Activated T-helper 1 cell treated with anti-CD3 and anti-CD28 coated beads, Interleukin-12 subunit alpha, Interleukin-12 subunit beta, Interleukin-2, Interleukin-4 antibody, amounts not matched to agents 30 ng/mL and 10 ng/mL and 1 ng/mL, durations not matched to agents 14 hours and 24 hours and 36 hours (primary cell): Measurements from ENCODE around the gene INS. TPM values are rescaled to one million over a fixed set of nuclear protein-coding genes. Genes with fewer than 3 reads are reported as not detected.

Experiments used
- DNase-seq: peaks from one replicate; pipeline ENCODE4 v3.0.0; 2021; ENCODE audit warnings: low spot score
- H3K27ac Mint-ChIP-seq: one replicate; pipeline ENCODE4 v1.8.0; 2021; ENCODE audit warnings: mild to moderate bottlenecking, mixed read lengths
- H3K27me3 Mint-ChIP-seq: one replicate; pipeline ENCODE4 v1.8.0; 2022; ENCODE audit warnings: mild to moderate bottlenecking, moderate library complexity, mixed read lengths; ENCODE audit not compliant: insufficient read depth
- H3K36me3 Mint-ChIP-seq: one replicate; pipeline ENCODE4 v1.8.0; 2021; ENCODE audit warnings: low read depth, mixed read lengths
- H3K4me1 Mint-ChIP-seq: one replicate; pipeline ENCODE4 v1.8.0; 2021; ENCODE audit warnings: low read depth, mixed read lengths
- H3K4me3 Mint-ChIP-seq: one replicate; pipeline ENCODE4 v1.8.0; 2021; ENCODE audit warnings: mild to moderate bottlenecking, moderate library complexity, mixed read lengths
- H3K9me3 Mint-ChIP-seq: one replicate; pipeline ENCODE4 v1.8.0; 2021; ENCODE audit warnings: mixed read lengths
- intact Hi-C: fragments of 100-400 bp; cut with micrococcal nuclease; formaldehyde crosslinking; loops from one replicate; pipeline ENCODE4 v1.15.1; 2024
- total RNA-seq: library from RNA; stranded (reverse); gene quantifications from 2 replicates; pipeline ENCODE4 v1.2.3, GENCODE V29; 2022

INS gene
- total RNA-seq, 1 donor from 2014 or later = not detected

DNA sequence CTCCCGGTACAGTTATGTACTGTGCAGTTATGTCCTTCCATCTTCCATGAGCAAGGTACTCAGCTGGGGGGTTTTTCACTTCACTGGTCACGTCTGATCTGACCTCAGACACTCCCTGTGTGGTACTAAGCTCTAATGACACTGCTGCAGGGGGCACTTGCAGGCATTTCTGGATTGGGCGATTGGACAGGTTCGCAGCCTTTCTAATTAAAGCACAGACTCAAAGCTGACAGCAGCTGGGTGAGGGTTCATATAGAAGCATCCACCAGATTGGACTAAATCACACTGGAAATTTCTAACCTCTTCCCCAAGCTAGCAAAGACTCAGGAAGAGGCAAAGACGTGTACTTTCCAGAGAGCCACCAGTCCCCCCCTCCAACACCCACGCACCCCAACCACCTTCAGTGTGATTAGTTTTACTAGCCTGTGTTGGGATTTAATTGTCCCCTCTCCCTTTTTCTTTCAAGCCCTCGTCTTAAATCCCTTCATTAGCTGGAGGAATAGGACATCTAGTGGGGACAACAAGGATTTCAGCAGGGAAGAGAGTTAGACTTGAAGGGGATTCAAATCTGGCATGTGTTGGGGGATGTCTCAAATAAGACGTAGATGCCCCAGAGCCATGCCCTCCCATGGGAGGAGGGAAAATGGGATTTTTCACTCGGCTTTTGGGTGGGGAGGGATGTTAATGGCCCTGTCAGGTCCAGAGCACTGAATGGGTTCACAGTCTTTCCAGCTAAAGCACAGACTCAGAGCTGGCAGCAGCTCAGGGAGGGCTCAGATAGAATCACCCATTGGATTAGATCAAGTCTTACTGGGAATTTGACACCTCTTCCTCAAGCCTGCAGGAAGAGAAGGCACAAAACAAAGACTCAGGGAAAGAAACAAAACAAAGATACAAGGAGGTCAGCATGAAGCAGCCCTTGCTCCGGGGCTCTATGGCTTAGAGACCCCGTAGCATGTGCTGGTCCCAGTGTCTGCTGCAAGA lies 10.9 kb downstream of the INS start:
- H3K9me3 Mint-ChIP-seq = no peaks in the 10 kb centered on the region
- H3K27me3 Mint-ChIP-seq = peaks cover 48% of the 10 kb centered on the region
- H3K4me1 Mint-ChIP-seq = peaks cover 15% of the 10 kb centered on the region
- no peak for DNase-seq
- no peak overlapping the region for H3K27ac Mint-ChIP-seq
- H3K36me3 Mint-ChIP-seq = no peaks in the 10 kb centered on the region
- no peak overlapping the region for H3K4me3 Mint-ChIP-seq
- intact Hi-C loops = loop anchor here (2.0 kb wide), 1 partner anchor 73 kb away; no protein-coding TSS in a partner anchor

DNA sequence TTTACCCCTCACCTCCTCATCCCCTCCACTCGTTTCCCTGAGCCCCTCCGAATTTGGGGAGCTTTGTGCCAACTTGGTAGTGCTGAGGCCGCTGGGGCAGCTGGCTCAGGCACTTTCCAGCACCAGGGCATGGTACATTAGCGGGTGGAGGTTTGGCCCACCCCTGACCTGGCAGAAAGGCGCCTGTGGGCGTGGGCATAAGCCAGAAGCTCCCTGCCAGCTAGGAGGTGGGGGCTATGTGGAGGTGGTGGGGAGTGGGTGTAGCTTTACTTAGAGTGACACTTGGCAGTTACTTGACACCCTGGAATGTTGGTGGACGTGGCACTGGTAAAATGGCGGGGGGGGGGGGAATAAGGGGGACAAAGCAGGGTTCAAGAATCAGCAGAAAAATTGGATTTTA lies 11.5 kb downstream of the INS start:
- intact Hi-C loops = no loop called here
- Mint-ChIP-seq H3K27ac (no peak overlapping the region), H3K27me3 (peaks cover 54% of the 10 kb centered on the region), H3K9me3 (no peaks in the 10 kb centered on the region), H3K4me1 (peaks cover 15% of the 10 kb centered on the region), H3K36me3 (no peaks in the 10 kb centered on the region), H3K4me3 (no peak overlapping the region)
- DNase-seq = no peak

DNA sequence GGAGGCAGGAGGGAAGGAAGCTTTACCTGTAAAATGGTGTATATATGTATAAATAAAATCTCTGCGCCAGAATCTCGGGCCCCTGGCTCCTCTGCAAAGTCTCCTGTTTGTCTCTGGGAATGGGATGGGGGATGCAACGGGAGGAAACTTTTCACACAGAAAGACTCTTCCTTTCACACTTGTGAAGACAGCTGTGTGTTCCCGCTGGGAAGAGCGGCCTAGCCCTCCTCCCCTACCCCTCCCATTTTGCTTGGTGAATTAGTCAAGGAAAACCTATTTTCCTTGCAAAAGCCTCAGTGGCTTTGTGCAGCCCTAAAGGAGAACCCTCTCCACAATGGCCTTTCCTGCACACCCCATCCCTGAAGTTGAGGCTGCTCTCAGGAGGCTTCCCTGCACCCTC lies 12.4 kb downstream of the INS start:
- Mint-ChIP-seq H3K4me1 (peaks cover 15% of the 10 kb centered on the region), H3K27me3 (peaks cover 58% of the 10 kb centered on the region), H3K36me3 (no peaks in the 10 kb centered on the region), H3K27ac (no peak overlapping the region), H3K4me3 (no peak overlapping the region), H3K9me3 (no peaks in the 10 kb centered on the region)
- intact Hi-C loops = no loop called here
- DNase-seq = no peak

DNA sequence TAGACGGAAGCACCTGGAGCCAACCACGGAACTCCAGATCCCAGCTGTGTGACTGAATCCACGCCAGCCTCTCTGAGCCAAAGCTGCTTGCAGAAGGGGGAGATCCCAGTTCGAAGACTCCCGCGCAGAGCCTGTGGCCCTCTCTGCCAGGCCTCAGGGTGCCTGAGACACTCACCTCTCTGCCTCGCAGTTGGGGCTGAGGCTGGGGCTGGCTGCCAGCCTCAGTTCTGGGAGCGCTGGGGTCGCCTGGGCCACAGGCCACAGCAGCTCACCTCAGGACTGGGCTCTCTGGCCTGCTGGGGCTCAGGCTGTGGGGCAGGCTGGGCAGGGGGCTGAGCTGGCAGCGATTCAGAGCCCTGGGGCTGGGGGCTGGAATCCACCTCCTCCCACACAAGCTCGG lies 13.6 kb downstream of the INS start:
- intact Hi-C loops = no loop called here
- no peaks in the 10 kb centered on the region for H3K36me3 Mint-ChIP-seq
- H3K4me1 Mint-ChIP-seq = peaks cover 23% of the 10 kb centered on the region
- H3K9me3 Mint-ChIP-seq = no peaks in the 10 kb centered on the region
- no peak for DNase-seq
- H3K27ac Mint-ChIP-seq = no peak overlapping the region
- no peak overlapping the region for H3K4me3 Mint-ChIP-seq
- H3K27me3 Mint-ChIP-seq = peaks cover 67% of the 10 kb centered on the region

DNA sequence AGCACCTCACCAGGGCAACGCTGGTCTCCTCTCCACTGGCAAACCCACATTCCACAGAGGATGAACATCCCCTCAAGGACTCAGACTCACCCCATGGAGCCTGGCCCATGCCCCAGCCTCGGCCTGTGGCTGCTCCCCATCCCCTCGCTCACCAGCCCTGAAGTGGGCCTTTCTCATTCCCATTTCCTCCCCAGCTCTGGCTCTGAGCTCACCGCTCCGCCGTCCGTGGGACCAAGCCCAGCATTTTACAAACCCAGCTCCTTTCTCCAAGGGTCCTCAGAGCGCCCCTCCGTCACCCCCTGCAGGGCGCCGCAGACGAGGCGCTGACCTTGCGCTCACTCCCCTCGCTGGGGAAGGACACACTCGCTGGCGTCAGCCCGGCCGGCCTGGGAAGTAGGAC lies 15.0 kb downstream of the INS start:
- no peaks in the 10 kb centered on the region for H3K36me3 Mint-ChIP-seq
- no peak overlapping the region for H3K4me3 Mint-ChIP-seq
- no peak overlapping the region for H3K27ac Mint-ChIP-seq
- peaks cover 77% of the 10 kb centered on the region for H3K27me3 Mint-ChIP-seq
- DNase-seq = no peak
- H3K4me1 Mint-ChIP-seq = peaks cover 21% of the 10 kb centered on the region
- no peaks in the 10 kb centered on the region for H3K9me3 Mint-ChIP-seq
- intact Hi-C loops = no loop called here

DNA sequence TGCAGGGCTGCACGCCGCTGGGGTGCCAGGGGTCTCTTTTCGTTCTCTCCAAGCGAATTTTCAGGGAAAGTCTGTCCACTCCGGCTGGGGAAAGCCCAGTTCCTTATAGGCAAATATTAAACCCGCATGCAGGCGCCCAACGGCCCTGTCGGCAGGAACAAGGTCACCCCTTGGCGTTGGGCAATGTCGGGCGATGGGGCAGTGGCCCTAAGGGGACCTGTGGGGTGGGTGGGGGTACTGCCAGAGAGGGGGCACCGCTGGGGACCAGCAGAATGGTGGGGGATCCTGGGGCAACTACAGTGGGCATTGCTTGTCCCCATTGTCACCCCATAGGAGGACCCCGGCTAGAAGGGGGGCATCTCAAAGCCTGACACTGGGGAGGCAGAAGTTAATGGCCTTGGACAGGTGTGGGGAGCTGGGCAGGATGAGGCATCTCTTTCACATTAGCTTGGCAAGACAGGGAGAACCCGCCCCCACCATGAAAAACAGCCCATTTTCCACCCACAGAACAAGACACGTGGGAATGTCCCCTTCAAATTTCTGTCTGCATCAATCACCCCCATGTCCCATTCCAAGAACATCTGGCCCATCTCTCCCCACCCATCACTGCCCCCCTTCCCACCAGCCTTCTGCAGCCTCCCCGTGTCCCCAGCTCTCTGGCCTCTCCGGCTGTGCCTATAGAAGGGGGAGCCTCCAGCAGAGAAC lies 16.3 kb downstream of the INS start:
- intact Hi-C loops = loop anchor here (5.0 kb wide), 1 partner anchor 572 kb away; the partner anchor contains the start of gene DUSP8
- DNase-seq = no peak
- no peaks in the 10 kb centered on the region for H3K9me3 Mint-ChIP-seq
- no peak overlapping the region for H3K27ac Mint-ChIP-seq
- no peak overlapping the region for H3K4me3 Mint-ChIP-seq
- peaks cover 12% of the 10 kb centered on the region for H3K4me1 Mint-ChIP-seq
- H3K27me3 Mint-ChIP-seq = peaks cover 65% of the 10 kb centered on the region
- H3K36me3 Mint-ChIP-seq = no peaks in the 10 kb centered on the region

DNA sequence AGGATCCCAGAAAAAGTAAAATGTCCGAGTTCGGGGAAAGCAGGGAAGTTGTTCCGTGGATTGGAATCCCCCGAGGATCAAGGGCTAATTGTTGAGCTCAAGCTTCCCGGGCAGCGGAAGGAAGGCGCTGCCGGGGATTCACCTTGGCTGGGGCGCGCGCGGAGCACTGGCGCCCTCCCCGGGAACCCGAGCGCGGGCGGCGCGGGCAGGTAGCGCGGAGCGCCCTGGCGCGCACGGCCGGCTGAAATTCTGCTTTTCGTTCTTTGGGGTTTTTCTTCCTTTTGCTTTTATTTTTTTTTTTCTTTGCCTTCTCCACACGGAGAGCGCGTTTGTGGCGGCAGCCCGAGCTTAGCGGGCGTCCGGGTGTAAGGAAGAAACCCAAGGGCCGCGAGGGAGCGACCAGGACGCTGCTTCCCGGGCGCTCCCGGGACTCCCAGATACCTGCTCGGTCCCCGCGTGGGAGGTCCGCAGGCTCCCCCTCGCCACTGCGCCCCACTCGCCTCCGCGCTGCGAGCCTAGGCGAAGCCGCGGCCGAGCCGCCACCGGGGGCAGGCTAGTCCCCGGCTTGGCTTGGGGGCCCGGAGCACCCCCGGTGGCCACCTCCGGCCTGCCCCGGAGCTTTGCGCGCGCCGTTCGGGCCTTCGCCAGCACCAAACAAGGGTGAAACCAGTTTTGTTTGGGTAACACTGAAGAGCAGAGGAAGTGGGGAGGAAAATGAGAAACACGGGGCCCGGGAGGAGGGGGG lies 17.0 kb downstream of the INS start:
- no peak overlapping the region for H3K4me3 Mint-ChIP-seq
- H3K27ac Mint-ChIP-seq = no peak overlapping the region
- no peak for DNase-seq

DNA sequence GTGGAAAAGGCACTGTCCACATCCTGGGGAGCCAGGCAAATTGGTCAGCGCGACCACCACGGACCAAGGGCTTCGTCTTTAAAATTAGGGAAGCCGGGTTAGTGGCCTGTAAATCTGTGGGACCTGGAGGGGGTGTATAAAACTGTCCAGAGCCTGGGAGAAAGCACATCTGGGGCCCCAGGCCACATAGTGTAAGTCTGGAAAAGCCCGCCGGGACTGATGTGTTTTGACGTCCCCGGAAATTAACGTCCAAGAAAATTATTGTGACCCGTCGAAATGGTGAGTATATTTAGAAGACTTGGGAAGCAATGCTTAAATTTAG lies 17.6 kb downstream of the INS start:
- no peak for DNase-seq
- Mint-ChIP-seq H3K27me3 (peaks cover 56% of the 10 kb centered on the region), H3K9me3 (no peaks in the 10 kb centered on the region), H3K4me1 (peaks cover 12% of the 10 kb centered on the region), H3K36me3 (no peaks in the 10 kb centered on the region), H3K27ac (no peak overlapping the region), H3K4me3 (no peak overlapping the region)
- intact Hi-C loops = loop anchor here (1.0 to 5.0 kb wide), 5 partner anchors 8 to 571 kb away; partner anchors contain the start of gene DUSP8

More for the DNA sequence above, 17.0 kb downstream of the INS start:
- intact Hi-C loops = loop anchor here (1.0 to 5.0 kb wide), 5 partner anchors 7 to 572 kb away; partner anchors contain the start of gene DUSP8
- Mint-ChIP-seq H3K36me3 (no peaks in the 10 kb centered on the region), H3K4me1 (peaks cover 12% of the 10 kb centered on the region), H3K9me3 (no peaks in the 10 kb centered on the region), H3K27me3 (peaks cover 60% of the 10 kb centered on the region)

DNA sequence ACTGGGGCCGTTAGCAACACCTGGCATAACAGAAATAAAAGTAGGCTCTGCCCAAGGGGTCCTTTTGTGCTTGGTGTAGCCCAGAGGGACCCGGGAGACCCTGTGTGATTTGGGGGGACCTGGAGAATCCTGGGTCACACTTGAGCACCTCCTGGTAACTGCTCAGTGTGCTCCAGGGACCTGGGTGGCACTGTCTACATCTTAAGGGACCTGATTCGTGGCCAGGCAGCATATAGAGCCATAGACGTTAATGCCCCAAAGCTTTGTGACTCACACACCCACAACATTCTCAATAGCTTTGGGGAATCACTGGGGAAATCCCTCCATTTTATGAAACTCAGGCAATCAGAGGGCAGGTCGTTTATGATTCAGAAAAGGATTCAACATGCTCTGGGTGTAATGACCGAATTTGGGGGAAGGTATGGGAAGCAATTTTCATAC lies 18.2 kb downstream of the INS start:
- Mint-ChIP-seq H3K4me1 (peaks cover 12% of the 10 kb centered on the region), H3K9me3 (no peaks in the 10 kb centered on the region), H3K36me3 (no peaks in the 10 kb centered on the region), H3K27ac (peak overlapping the region; percentile 71), H3K4me3 (peak overlapping the region; percentile 50), H3K27me3 (peaks cover 54% of the 10 kb centered on the region)
- intact Hi-C loops = loop anchor here (1.0 to 5.0 kb wide), 6 partner anchors 9 to 570 kb away; partner anchors contain the start of gene DUSP8
- no peak for DNase-seq

DNA sequence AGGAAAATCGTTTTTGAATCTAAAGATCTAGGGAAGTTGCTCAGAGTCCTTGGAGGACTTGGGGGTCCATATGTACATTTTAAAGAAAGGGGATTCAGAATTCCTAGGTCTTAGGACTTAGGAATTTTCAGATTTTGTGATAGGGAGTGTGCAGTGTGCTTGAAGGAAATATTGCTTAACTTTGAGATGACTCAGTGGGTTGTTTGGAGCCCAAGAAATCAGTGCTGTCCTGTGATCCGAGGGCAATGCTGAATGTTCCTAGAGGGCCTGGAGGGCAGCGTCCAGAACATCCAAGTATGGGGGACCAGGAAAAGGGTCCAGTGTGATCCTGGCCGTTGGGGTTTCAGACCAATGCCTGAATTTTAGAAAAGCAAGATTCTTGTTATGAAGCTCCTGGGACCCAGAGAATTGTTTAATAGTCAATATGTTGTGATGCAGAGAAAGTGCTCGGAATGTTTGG lies 18.7 kb downstream of the INS start:
- Mint-ChIP-seq H3K27ac (peak overlapping the region; percentile 71), H3K27me3 (peaks cover 57% of the 10 kb centered on the region), H3K4me1 (peaks cover 12% of the 10 kb centered on the region), H3K4me3 (peak overlapping the region; percentile 17), H3K9me3 (no peaks in the 10 kb centered on the region), H3K36me3 (no peaks in the 10 kb centered on the region)
- intact Hi-C loops = loop anchor here (1.0 to 5.0 kb wide), 3 partner anchors 123 to 570 kb away; partner anchors contain the start of gene DUSP8
- DNase-seq = no peak

DNA sequence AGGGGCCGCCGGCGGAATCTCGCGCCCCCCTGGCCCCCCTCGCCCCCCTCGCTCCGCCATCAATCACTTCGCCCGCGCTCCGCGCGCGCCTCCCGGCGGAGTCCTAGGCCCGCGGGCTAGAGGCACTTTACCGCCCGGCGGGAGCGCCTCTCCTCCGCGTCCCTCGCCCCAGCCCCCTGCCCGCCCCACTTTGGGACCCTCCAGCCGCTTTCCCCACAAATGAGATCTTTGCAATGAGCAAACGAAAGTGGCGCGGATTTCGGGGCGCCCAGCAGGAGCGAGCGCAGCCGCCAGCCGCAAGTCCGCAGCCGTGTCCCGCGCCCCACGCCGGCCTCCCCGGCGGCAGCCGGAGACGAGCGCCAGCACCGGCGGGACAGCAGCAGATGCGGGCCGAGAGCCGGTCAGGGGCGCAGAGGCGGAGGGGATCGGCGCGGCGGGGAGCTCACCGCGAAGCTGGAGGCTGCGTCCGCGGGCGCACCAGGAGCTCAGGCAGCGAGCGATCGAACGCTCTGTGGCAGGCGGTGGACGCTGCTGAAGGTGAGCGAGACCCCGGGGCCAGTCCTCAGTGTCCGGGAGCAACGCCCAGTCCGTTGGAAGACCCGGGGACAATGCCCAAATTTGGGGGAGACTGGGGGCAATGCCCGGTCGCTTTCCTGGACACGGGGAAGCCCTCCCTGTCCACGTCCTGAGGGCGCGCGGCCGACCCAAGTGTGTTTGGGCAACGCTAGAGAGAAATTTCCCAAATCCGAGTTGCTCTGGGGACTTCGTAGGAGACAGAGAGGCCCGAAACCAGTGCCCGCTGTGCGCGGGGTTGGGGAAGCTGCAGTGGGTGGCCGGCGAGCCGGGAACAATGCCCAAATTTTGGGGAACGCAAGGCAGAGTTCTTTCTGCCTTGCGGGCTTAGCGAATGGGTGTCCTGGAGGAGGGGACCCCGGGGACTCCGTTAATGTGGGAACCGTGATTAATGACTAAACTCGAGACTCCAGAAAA lies 20.3 kb downstream of the INS start:
- no peak overlapping the region for H3K27ac Mint-ChIP-seq

More for the DNA sequence above, 20.3 kb downstream of the INS start:
- Mint-ChIP-seq H3K4me1 (peaks cover 12% of the 10 kb centered on the region), H3K4me3 (no peak overlapping the region), H3K9me3 (no peaks in the 10 kb centered on the region), H3K36me3 (no peaks in the 10 kb centered on the region), H3K27me3 (peaks cover 57% of the 10 kb centered on the region)
- DNase-seq = no peak
- intact Hi-C loops = loop anchor here (5.0 kb wide), 1 partner anchor 568 kb away; the partner anchor contains the start of gene DUSP8
